Neural crest cell (in vitro differentiated cells): ENCODE results near the gene HECW1. TPM values are rescaled to one million over a fixed set of nuclear protein-coding genes. Genes with fewer than 3 reads are reported as not detected.

Experiments used
- DNase-seq: peaks from one replicate; pipeline ENCODE4 v3.0.0; 2021; ENCODE audit warnings: low read depth, mixed read lengths, low spot score
- H3K27ac Mint-ChIP-seq: one replicate; pipeline ENCODE4 v1.8.0; 2021; ENCODE audit warnings: mild to moderate bottlenecking, mixed read lengths; ENCODE audit not compliant: unreplicated experiment
- H3K27me3 Mint-ChIP-seq: 2 replicates; pipeline ENCODE4 v1.8.0; 2021; ENCODE audit warnings: low read depth, mild to moderate bottlenecking, mixed read lengths
- H3K36me3 Mint-ChIP-seq: 2 replicates; pipeline ENCODE4 v1.8.0; 2021; ENCODE audit warnings: low read depth, mild to moderate bottlenecking, mixed read lengths
- H3K4me1 Mint-ChIP-seq: 2 replicates; pipeline ENCODE4 v1.8.0; 2021; ENCODE audit warnings: mixed read lengths
- H3K4me3 Mint-ChIP-seq: one replicate; pipeline ENCODE4 v1.8.0; 2021; ENCODE audit warnings: mild to moderate bottlenecking, mixed read lengths
- H3K9me3 Mint-ChIP-seq: 2 replicates; pipeline ENCODE4 v1.8.0; 2021; ENCODE audit warnings: mixed read lengths
- CTCF ChIP-seq: fragments of 200-600 bp; sonication (generic); conservative IDR thresholded peaks from 2 replicates; pipeline ENCODE4 v1.5.0; 2021; ENCODE audit warnings: antibody characterized with exemption, mild to moderate bottlenecking
- total RNA-seq: library from RNA; stranded (reverse); gene quantifications from 2 replicates; pipeline ENCODE4 v1.2.1, GENCODE V29; 2021

The HECW1 gene
- total RNA-seq, 1 donor from 2014 or later, result 3.6 TPM

- no peak for TF ChIP-seq CTCF
- H3K4me1 Mint-ChIP-seq, result peaks cover 38% of the 10 kb centered on the region
- no peak overlapping the region for H3K4me3 Mint-ChIP-seq
- no peak for DNase-seq
- peaks cover 6% of the 10 kb centered on the region for H3K9me3 Mint-ChIP-seq
- no peaks in the 10 kb centered on the region for H3K36me3 Mint-ChIP-seq
- no peaks in the 10 kb centered on the region for H3K27me3 Mint-ChIP-seq
- no peak overlapping the region for H3K27ac Mint-ChIP-seq
Observed at GRCh38 chr7:43294080-43294630, 181.7 kb downstream of the HECW1 start.

- Mint-ChIP-seq H3K27me3 (no peaks in the 10 kb centered on the region), H3K4me3 (no peak overlapping the region), H3K36me3 (no peaks in the 10 kb centered on the region), H3K4me1 (peaks cover 34% of the 10 kb centered on the region), H3K27ac (no peak overlapping the region), H3K9me3 (peaks cover 2% of the 10 kb centered on the region)
- TF ChIP-seq CTCF, result no peak
- DNase-seq, result no peak
Observed at GRCh38 chr7:43295429-43295828, 183.0 kb downstream of the HECW1 start.

GRCh38 chr7:43296306-43296705 is 183.9 kb downstream of the HECW1 start:
- peaks cover 34% of the 10 kb centered on the region for H3K4me1 Mint-ChIP-seq
- H3K9me3 Mint-ChIP-seq, result peaks cover 2% of the 10 kb centered on the region
- H3K27me3 Mint-ChIP-seq, result no peaks in the 10 kb centered on the region
- H3K27ac Mint-ChIP-seq, result no peak overlapping the region
- no peak for DNase-seq
- TF ChIP-seq CTCF, result peak; percentile 47
- H3K36me3 Mint-ChIP-seq, result no peaks in the 10 kb centered on the region
- H3K4me3 Mint-ChIP-seq, result no peak overlapping the region

- H3K27ac Mint-ChIP-seq, result no peak overlapping the region
- H3K27me3 Mint-ChIP-seq, result no peaks in the 10 kb centered on the region
- no peak for TF ChIP-seq CTCF
- no peaks in the 10 kb centered on the region for H3K36me3 Mint-ChIP-seq
- H3K4me3 Mint-ChIP-seq, result no peak overlapping the region
- H3K4me1 Mint-ChIP-seq, result peaks cover 48% of the 10 kb centered on the region
- DNase-seq, result no peak
- H3K9me3 Mint-ChIP-seq, result no peaks in the 10 kb centered on the region
Observed at GRCh38 chr7:43298617-43299016, 186.2 kb downstream of the HECW1 start.

GRCh38 chr7:43300121-43300520 is 187.7 kb downstream of the HECW1 start:
- no peak overlapping the region for H3K27ac Mint-ChIP-seq
- H3K9me3 Mint-ChIP-seq, result no peaks in the 10 kb centered on the region
- TF ChIP-seq CTCF, result no peak
- H3K27me3 Mint-ChIP-seq, result no peaks in the 10 kb centered on the region
- no peak overlapping the region for H3K4me3 Mint-ChIP-seq
- peaks cover 44% of the 10 kb centered on the region for H3K4me1 Mint-ChIP-seq
- DNase-seq, result no peak
- no peaks in the 10 kb centered on the region for H3K36me3 Mint-ChIP-seq
